Breast epithelium (tissue), 3 donors: ENCODE measurements around the gene PORCN.

Experiments used
- CTCF ChIP-seq, 3 donors: fragments of 450-650 bp; IDR thresholded peaks; one replicate each; pipeline ENCODE4 v1.5.1; 2016 to 2017; ENCODE audit warnings: antibody characterized with exemption in 3 of 3, mild to moderate bottlenecking in 3 of 3, moderate library complexity in 3 of 3
- POLR2A ChIP-seq: fragments of 450-650 bp; IDR thresholded peaks from one replicate; pipeline ENCODE4 v1.6.1; 2016; ENCODE audit warnings: antibody characterized with exemption, mild to moderate bottlenecking, moderate library complexity
- POLR2AphosphoS5 ChIP-seq, 3 donors: sonication (generic); formaldehyde crosslinking; IDR thresholded peaks; one replicate each; pipeline ENCODE4 v1.6.1; 2017; ENCODE audit warnings: antibody characterized with exemption in 3 of 3

- no peak for TF ChIP-seq CTCF (IDR thresholded peaks at IDR 0.05)
- no peak for TF ChIP-seq POLR2AphosphoS5 (IDR thresholded peaks at IDR 0.05)
- TF ChIP-seq POLR2A, result no peak
Measured at GRCh38 chrX:48461830-48462229, 47.0 kb upstream of the PORCN start.
